Transverse colon (tissue), 4 donors: Measurements from ENCODE around the gene FDXACB1. TPM values are rescaled to one million over a fixed set of nuclear protein-coding genes. Genes with fewer than 3 reads are reported as not detected.

Experiments
- DNase-seq: peaks from one replicate; pipeline ENCODE4 v3.0.0-alpha.2; 2019
- H3K27ac ChIP-seq, 4 donors: fragments of 200-600 bp; sonication (generic); 2 replicates each; pipeline ENCODE4 v1.5.1; 2016 to 2018; ENCODE audit warnings: inconsistent platforms in 4 of 4
- H3K27me3 ChIP-seq: fragments of 200-600 bp; sonication (generic); 2 replicates; pipeline ENCODE4 v1.5.1; 2017; ENCODE audit warnings: inconsistent platforms
- H3K36me3 ChIP-seq, 4 donors: fragments of 200-600 bp; sonication (generic); 2 replicates each; pipeline ENCODE4 v1.5.1; 2017 to 2019; ENCODE audit warnings: inconsistent platforms in 4 of 4
- H3K4me1 ChIP-seq, 4 donors: fragments of 200-600 bp; sonication (generic); 2 replicates each; pipeline ENCODE4 v1.5.1; 2017 to 2020; ENCODE audit warnings: inconsistent platforms in 4 of 4
- H3K4me3 ChIP-seq, 4 donors: fragments of 200-600 bp; sonication (generic); 1 replicate in 1 of 4; 2 replicates in 3 of 4; pipeline versions ENCODE4 v1.5.1 to v1.6.1; 2017 to 2019; ENCODE audit warnings: inconsistent platforms in 4 of 4
- H3K9me3 ChIP-seq, 2 donors: fragments of 200-600 bp; sonication (generic); 2 replicates each; pipeline ENCODE4 v1.5.1; 2017 to 2019; ENCODE audit warnings: inconsistent platforms in 2 of 2
- EP300 ChIP-seq: sonication (generic); formaldehyde crosslinking; IDR thresholded peaks from one replicate; pipeline ENCODE4 v1.6.1; 2017; ENCODE audit warnings: antibody characterized with exemption, low read depth
- POLR2A ChIP-seq: fragments of 450-650 bp; IDR thresholded peaks from one replicate; pipeline ENCODE4 v1.6.1; 2016; ENCODE audit warnings: antibody characterized with exemption, mild to moderate bottlenecking, moderate library complexity
- POLR2AphosphoS5 ChIP-seq, 3 donors: sonication (generic); formaldehyde crosslinking; IDR thresholded peaks; one replicate each; pipeline ENCODE4 v1.6.1; 2016; ENCODE audit warnings: antibody characterized with exemption in 3 of 3
- WGBS, 2 donors: methylation state at CpG; one replicate each; pipeline ENCODE4 v1.1.5; 2018; ENCODE audit warnings: low coverage in 1 of 2; 5-methylcytosine and 5-hydroxymethylcytosine counted together
- in situ Hi-C, 4 donors: fragments of 200-750 bp; cut with MboI; loops; one replicate each; pipeline versions ENCODE4 v1.15.0 to v1.15.1; 2017; ENCODE audit warnings: low sequenced_read_pairs in 3 of 4, low pct_ligation_motif_present in 1 of 4, low pct_unique_long_range_greater_than_20kb in 1 of 4
- intact Hi-C: fragments of 100-400 bp; cut with DNase I; formaldehyde crosslinking; loops from one replicate; pipeline ENCODE4 v1.15.1; 2023; ENCODE audit warnings: low total_unique reads
- total RNA-seq, 4 donors: library from RNA; depleted of rRNA; stranded (reverse); fragments of >200 nt; gene quantifications; one replicate each; pipeline ENCODE4 v1.1.0, GENCODE V29; 2016
- TF ChIP-seq, protein P1 (sequence below), 5 experiments: fragments of 200-600 bp in 3 of 5; fragments of 450-650 bp in 2 of 5; sonication (generic) in 3 of 5; IDR thresholded peaks; 1 replicate in 2 of 5; 2 replicates in 3 of 5; pipeline ENCODE4 v1.5.1; 2016 to 2017; ENCODE audit warnings: antibody characterized with exemption in 5 of 5, inconsistent platforms in 3 of 5, mild to moderate bottlenecking in 2 of 5, moderate library complexity in 1 of 5

Gene FDXACB1
- total RNA-seq, 4 donors from 2014 or later: 1.4 to 3.4 (median 1.5) TPM; not detected in 1

GRCh38 chr11:111834432-111835163, 44.4 kb downstream of the FDXACB1 start:
- in situ Hi-C loops (no loop called here), intact Hi-C loops (no loop called here)
- TF ChIP-seq POLR2AphosphoS5 (IDR thresholded peaks at IDR 0.05): no peak
- TF ChIP-seq, protein P1, sequence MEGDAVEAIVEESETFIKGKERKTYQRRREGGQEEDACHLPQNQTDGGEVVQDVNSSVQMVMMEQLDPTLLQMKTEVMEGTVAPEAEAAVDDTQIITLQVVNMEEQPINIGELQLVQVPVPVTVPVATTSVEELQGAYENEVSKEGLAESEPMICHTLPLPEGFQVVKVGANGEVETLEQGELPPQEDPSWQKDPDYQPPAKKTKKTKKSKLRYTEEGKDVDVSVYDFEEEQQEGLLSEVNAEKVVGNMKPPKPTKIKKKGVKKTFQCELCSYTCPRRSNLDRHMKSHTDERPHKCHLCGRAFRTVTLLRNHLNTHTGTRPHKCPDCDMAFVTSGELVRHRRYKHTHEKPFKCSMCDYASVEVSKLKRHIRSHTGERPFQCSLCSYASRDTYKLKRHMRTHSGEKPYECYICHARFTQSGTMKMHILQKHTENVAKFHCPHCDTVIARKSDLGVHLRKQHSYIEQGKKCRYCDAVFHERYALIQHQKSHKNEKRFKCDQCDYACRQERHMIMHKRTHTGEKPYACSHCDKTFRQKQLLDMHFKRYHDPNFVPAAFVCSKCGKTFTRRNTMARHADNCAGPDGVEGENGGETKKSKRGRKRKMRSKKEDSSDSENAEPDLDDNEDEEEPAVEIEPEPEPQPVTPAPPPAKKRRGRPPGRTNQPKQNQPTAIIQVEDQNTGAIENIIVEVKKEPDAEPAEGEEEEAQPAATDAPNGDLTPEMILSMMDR (IDR thresholded peaks at IDR 0.05): no peak
- TF ChIP-seq POLR2A: no peak
- no peak for TF ChIP-seq EP300
- Histone ChIP-seq H3K27ac (no peak overlapping the region), H3K4me3 (no peak overlapping the region), H3K4me1 (peaks cover 0 to 6% (median 0%) of the 10 kb centered on the region in 4 donors), H3K36me3 (peaks cover 0 to 32% (median 14%) of the 10 kb centered on the region in 4 donors), H3K9me3 (no peaks in the 10 kb centered on the region), H3K27me3 (no peaks in the 10 kb centered on the region)
- WGBS, 2 donors: 65 to 70% methylated on average over 3 of the region's 3 CpGs
- DNase-seq: no peak

- DNase-seq: no peak
- Histone ChIP-seq H3K9me3 (no peaks in the 10 kb centered on the region), H3K27me3 (no peaks in the 10 kb centered on the region), H3K27ac (no peak overlapping the region), H3K4me3 (no peak overlapping the region), H3K4me1 (peaks cover 0 to 6% (median 0%) of the 10 kb centered on the region in 4 donors), H3K36me3 (peaks cover 0 to 32% (median 11%) of the 10 kb centered on the region in 4 donors)
- in situ Hi-C loops: no loop called here
- TF ChIP-seq, protein P1 (IDR thresholded peaks at IDR 0.05): no peak
- TF ChIP-seq POLR2AphosphoS5 (IDR thresholded peaks at IDR 0.05) (no peak), POLR2A (no peak), EP300 (no peak)
- 85 to 87% methylated on average over 4 of the region's 4 CpGs for WGBS, 2 donors
- intact Hi-C loops: no loop called here
Measured at GRCh38 chr11:111833524-111833923, 45.4 kb downstream of the FDXACB1 start.

DNA sequence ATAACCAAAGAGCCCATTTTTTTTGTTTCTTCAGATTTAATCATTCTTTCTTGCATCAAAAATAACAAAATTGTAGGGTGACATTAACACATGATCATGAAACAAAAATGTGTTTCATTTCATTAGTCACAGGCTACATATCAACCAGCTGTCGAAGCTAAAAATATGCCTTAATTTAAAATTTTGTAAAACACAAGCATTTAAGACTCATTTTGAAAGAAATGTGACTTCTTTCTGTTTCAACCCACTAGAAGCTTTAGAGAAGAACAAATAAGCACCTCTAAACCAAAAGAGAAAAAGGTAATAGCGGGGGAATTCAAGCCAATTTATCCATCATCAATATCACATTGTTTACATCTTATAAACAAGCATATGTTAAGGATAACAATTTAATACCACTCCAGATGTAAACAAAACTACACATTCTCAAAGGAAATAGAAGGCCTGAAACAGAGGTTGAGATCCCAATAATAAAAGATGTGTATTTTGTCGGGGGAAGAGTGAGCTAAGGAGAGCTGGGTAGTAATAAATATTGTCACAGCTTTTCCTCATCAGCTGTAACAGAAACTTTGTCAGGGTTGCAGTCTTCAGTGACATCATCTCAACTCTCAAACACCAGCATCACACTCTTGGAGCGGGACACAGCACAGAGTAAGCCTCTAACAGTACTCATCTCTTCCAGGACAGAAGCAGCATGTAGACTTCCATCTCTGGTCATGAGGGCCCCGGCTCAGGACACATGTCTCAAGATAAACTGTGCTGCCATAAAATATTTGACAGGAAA, 49.6 kb downstream of the FDXACB1 start:
- no peak overlapping the region for H3K27ac ChIP-seq
- DNase-seq: no peak
- no peaks in the 10 kb centered on the region for H3K9me3 ChIP-seq
- H3K27me3 ChIP-seq: no peaks in the 10 kb centered on the region
- 89 to 97% methylated on average over 5 of the region's 5 CpGs for WGBS, 2 donors
- peaks cover 0 to 7% (median 3%) of the 10 kb centered on the region in 4 donors for H3K36me3 ChIP-seq
- intact Hi-C loops (no loop called here), in situ Hi-C loops (no loop called here)
- H3K4me3 ChIP-seq: no peak overlapping the region
- peaks cover 0 to 3% (median 0%) of the 10 kb centered on the region in 4 donors for H3K4me1 ChIP-seq
- TF ChIP-seq POLR2A: no peak
- TF ChIP-seq EP300: no peak
- TF ChIP-seq, protein P1 (IDR thresholded peaks at IDR 0.05): no peak
- no peak for TF ChIP-seq POLR2AphosphoS5 (IDR thresholded peaks at IDR 0.05)

- Histone ChIP-seq H3K4me3 (no peak overlapping the region), H3K4me1 (no peaks in the 10 kb centered on the region), H3K9me3 (no peaks in the 10 kb centered on the region), H3K27me3 (no peaks in the 10 kb centered on the region), H3K27ac (no peak overlapping the region), H3K36me3 (peaks cover 0 to 6% (median 2%) of the 10 kb centered on the region in 4 donors)
- intact Hi-C loops (no loop called here), in situ Hi-C loops (no loop called here)
- WGBS, 2 donors: 95 to 99% methylated on average over 2 of the region's 2 CpGs
- no peak for DNase-seq
- TF ChIP-seq EP300: no peak
- TF ChIP-seq POLR2A: no peak
- TF ChIP-seq, protein P1 (IDR thresholded peaks at IDR 0.05): no peak
- TF ChIP-seq POLR2AphosphoS5 (IDR thresholded peaks at IDR 0.05): no peak
Measured at GRCh38 chr11:111826322-111826950, 52.5 kb downstream of the FDXACB1 start.
